MG63 (cell line): Measurements from ENCODE around the gene CCDC69. TPM values are rescaled to one million over a fixed set of nuclear protein-coding genes. Genes with fewer than 3 reads are reported as not detected.

Experiments
- DNase-seq: peaks from one replicate; pipeline ENCODE4 v3.0.0-alpha.2; 2020
- H3K27me3 ChIP-seq: fragments of 250-450 bp; sonication (Bioruptor Pico); 2 replicates; pipeline ENCODE4 v1.5.1; 2020; ENCODE audit warnings: mild to moderate bottlenecking, moderate library complexity
- H3K36me3 ChIP-seq: fragments of 250-450 bp; sonication (Bioruptor Pico); 2 replicates; pipeline ENCODE4 v1.5.1; 2020; ENCODE audit warnings: mild to moderate bottlenecking, moderate library complexity
- H3K4me3 ChIP-seq: fragments of 250-450 bp; sonication (Bioruptor Pico); 2 replicates; pipeline ENCODE4 v1.5.1; 2020; ENCODE audit warnings: mild to moderate bottlenecking, moderate library complexity
- H3K9me3 ChIP-seq: fragments of 250-450 bp; sonication (Bioruptor Pico); 2 replicates; pipeline ENCODE4 v1.5.1; 2020; ENCODE audit warnings: mild to moderate bottlenecking, moderate library complexity
- total RNA-seq: library from RNA; depleted of rRNA; stranded (reverse); fragments of >200 nt; shearing (Covaris generic); gene quantifications from 2 replicates; pipeline ENCODE4 v1.2.3, GENCODE V29; 2014; ENCODE audit warnings: low replicate concordance

The CCDC69 gene
- total RNA-seq, 1 experiment from 2014 or later, result 0.40 TPM

DNA sequence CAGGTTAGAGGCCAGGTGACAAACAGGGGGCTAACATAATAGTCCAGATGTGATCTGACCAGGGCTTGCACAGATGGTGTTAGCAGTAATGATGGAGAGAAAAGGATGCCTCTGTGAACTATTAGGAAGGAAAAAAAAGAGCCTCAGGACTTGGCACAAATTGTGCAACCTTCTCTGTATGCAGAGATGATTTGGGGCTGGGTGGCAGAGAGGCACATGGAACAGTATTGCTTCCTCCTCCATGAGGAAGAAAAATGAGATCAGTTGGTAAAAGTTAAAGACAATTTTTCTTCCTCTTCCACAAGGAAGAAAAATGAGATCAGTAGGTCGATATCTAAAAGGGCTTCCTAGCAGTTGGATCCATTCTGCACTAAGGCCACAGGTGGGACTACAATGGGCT lies 52.4 kb downstream of the CCDC69 start:
- H3K36me3 ChIP-seq, result no peaks in the 10 kb centered on the region
- H3K9me3 ChIP-seq, result no peaks in the 10 kb centered on the region
- H3K27me3 ChIP-seq, result no peaks in the 10 kb centered on the region; the same call in 1 of the 2 replicates
- H3K4me3 ChIP-seq, result no peak overlapping the region
- no peak for DNase-seq

DNA sequence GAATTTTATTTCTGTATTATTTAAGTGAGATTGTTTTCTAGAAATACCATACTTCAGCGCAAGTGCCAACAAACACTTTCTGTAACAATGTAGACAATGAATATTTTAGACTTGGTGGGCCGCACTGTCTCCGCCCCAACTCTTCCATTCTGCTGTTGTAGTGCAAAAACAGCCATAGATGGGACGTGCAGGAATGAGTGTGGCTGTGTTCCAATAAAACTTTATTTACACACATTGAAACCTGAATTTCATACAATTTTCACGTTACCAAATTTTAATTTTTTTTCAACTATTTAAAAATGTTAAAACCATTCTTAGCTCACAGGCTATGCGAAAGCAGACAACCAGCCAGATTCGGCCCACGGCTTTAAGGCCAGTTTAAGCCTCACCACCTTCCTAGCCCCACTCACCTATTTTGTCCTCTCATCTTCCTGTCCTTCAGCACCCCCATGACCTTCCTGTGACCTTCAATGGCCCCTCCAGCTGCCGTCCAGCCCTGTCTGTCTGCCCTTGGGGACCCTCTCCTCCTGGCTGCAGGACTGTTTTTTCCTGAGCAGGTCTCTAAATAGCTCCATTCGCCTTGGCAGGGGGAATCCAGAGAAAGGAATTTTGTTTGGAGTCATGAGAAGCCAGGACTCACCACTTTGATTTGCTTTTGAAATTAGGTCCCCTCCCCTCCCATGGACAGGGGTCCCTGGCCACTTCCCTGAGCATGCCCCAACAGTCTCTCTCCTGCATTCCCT lies 55.1 kb downstream of the CCDC69 start:
- Histone ChIP-seq H3K4me3 (no peak overlapping the region), H3K9me3 (no peaks in the 10 kb centered on the region), H3K36me3 (no peaks in the 10 kb centered on the region), H3K27me3 (no peaks in the 10 kb centered on the region)
- DNase-seq, result no peak

DNA sequence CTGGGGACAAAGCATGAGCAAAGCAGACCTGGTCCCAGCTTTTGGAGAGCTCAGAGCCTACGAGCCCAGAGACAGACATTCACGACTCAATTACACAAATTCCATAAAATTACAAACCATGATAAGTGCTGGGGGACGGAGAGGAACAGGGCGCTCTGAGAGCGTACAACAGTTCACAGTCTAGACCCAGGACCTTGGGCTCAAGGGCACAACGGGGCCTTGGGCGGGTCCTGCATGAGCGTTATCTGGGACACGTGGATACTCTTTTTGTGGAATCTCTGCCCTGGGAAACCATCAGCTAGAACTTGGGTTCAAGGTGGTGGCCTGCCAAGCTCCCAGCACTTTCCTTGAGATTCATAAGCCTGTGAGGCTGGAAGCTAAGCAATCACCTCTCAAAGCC lies 56.9 kb downstream of the CCDC69 start:
- Histone ChIP-seq H3K27me3 (no peaks in the 10 kb centered on the region), H3K36me3 (no peaks in the 10 kb centered on the region), H3K4me3 (no peak overlapping the region), H3K9me3 (no peaks in the 10 kb centered on the region)
- DNase-seq, result no peak

DNA sequence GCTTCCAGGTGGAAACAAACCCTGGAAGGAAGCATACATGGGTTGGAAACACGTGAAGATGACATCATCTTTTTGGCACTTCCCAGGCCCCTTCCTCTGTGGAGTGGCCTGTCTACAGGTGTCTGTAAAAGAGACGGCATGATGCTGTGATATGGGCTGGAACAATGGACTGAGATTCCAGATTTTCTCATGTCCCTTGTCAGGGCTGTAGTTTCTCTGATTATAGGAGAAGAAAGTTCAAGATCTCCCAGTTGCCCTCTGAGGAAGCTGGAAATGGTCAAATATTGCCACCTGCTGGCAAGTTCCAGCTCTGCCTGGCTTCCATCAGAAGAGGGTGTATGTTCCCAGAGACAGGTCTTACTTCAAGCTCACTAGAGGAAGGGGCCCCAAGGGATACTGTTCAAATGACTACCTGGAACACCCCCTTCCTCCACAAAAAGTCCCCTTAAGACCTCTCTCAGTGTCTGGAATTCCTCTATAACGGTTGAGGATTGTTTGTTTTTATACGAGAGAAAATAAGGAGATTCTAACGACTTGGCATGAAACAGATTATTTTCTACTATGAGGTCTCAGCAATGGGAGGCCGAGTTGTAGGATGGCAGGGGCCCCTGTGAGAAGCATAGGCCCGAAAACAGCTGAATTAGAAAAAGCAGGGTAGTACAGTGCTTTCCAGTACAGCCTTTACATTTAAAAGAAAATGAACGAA lies 59.1 kb downstream of the CCDC69 start:
- DNase-seq, result peak; percentile 59
- no peaks in the 10 kb centered on the region for H3K36me3 ChIP-seq
- H3K27me3 ChIP-seq, result no peaks in the 10 kb centered on the region
- H3K4me3 ChIP-seq, result no peak overlapping the region
- no peaks in the 10 kb centered on the region for H3K9me3 ChIP-seq

DNA sequence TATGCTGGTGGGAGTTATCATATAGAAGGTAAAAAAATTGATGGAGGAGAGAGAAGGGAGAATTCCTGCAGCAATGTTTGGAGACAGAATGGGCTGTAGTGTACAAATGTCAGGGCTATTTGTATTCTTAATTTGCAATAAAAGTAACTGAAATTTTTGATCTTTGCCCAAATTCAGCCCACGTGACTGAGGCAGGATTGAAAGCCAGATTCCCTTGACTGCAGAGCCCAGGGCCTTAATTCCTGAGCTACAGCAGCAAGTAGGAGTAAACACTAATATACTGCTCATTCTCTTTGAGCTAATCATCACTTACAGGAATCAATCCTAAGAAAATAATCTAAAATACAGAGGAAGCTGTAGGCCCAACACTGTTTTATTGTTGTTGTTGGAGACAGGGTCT lies 61.1 kb downstream of the CCDC69 start:
- Histone ChIP-seq H3K4me3 (no peak overlapping the region), H3K36me3 (no peaks in the 10 kb centered on the region), H3K9me3 (no peaks in the 10 kb centered on the region), H3K27me3 (no peaks in the 10 kb centered on the region)
- no peak for DNase-seq

DNA sequence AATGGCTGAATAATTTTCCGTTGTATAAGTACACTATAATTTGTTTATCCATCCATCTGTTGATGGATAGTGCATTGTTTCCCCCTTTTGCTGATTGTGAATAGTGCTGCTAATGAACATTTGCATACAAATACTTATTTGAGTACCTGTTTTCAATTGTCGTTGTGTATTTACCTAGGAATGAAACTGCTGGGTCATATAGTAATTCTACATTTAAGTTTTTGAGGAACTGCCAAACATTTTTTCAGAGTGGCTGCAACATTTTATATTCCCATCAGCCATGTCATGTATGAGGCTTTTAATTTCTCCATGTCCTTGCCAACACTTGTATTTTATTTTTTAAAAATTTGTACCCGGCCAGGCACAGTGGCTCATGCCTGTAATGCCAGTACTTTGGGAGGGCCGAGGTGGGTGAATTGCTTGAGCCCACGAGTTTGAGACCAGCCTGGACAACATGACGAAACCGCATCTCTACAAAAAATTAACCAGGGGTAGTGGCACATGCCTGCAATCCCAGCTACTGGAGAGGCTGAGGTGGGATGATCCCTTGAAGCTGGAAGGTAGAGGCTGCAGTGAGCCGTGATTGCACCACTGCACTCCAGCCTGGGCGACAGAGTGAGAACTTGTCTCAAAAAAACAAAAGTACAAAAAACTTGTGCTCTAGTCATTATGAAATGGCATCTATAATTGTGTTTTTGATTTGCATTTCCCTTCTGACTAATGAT lies 64.1 kb downstream of the CCDC69 start:
- H3K27me3 ChIP-seq, result no peaks in the 10 kb centered on the region
- H3K36me3 ChIP-seq, result peaks cover 8% of the 10 kb centered on the region; the same call in 1 of the 2 replicates
- no peak for DNase-seq
- H3K4me3 ChIP-seq, result no peak overlapping the region
- H3K9me3 ChIP-seq, result no peaks in the 10 kb centered on the region

DNA sequence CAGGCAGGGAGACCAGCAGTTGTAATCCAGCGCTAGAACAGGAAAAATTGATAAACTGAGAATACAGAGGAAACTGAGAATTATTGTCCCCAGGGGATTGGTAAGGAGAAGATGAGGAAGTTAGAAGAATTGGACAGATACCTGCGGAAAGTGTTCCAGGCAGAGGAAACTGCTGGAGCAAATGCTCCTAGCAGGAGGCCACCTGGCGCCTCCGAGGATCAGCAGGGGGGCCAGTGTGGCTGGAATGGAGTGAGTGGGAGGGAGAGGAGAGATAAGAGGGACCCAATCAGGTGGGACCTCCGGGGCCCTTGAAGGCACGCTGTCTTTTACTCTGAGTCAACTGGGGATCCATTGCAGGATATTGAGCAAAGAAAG lies 65.6 kb downstream of the CCDC69 start:
- H3K27me3 ChIP-seq, result no peaks in the 10 kb centered on the region
- H3K4me3 ChIP-seq, result peak overlapping the region; percentile 84
- no peak for DNase-seq
- H3K36me3 ChIP-seq, result peaks cover 18% of the 10 kb centered on the region
- H3K9me3 ChIP-seq, result no peaks in the 10 kb centered on the region

DNA sequence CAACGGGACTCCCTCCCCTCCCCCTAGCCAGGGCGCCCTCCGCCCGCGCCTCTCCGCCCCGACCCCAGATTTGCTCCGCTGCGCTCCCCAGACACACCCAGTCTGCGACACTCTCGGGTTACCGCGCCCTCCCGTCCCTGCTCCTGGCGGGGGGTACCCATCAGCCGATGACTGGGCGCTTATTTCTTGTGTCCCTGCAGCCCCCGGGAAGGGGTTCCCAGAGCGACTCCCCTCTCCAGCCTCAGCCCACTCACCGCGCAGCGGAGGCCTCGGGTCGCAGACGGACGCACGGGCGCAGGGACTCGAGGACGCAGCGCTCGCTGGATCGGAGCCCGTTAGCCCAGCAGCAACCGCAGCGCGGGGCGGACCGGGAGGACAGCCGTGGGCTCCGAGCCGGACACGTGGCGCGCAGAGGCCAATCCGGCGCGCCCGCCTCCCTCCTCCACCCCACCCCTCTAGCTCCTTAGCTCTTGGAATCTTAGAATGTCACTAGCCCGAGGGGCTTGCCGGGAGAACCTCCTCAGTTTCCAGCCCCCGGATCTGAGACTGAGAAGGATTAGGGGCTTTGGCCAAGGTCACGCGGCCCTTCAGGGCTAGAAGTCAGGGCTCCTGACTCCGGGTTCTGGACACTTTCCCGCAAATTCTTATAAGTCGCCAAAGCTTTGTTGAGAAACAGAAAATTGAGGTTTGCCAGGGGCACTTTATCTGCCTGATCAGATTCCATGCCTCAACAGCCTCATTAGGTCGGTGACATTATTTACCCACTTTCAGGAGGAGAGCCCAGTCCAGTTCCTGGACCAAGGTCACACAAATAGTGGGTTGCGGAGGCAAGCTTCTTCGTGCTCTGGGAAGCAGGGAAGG lies 66.2 kb downstream of the CCDC69 start, which contains the start of gene ANXA6:
TSS of gene ANXA6 (minus strand) at position 354 of the 861 bp plus-strand sequence. CDS start 9,878 bp downstream, outside the sequence.
- peak; percentile 91 for DNase-seq
- H3K9me3 ChIP-seq, result no peaks in the 10 kb centered on the region
- peaks cover 20% of the 10 kb centered on the region for H3K36me3 ChIP-seq
- H3K27me3 ChIP-seq, result no peaks in the 10 kb centered on the region
- peak within 1 kb of the TSS; percentile 84 for H3K4me3 ChIP-seq

DNA sequence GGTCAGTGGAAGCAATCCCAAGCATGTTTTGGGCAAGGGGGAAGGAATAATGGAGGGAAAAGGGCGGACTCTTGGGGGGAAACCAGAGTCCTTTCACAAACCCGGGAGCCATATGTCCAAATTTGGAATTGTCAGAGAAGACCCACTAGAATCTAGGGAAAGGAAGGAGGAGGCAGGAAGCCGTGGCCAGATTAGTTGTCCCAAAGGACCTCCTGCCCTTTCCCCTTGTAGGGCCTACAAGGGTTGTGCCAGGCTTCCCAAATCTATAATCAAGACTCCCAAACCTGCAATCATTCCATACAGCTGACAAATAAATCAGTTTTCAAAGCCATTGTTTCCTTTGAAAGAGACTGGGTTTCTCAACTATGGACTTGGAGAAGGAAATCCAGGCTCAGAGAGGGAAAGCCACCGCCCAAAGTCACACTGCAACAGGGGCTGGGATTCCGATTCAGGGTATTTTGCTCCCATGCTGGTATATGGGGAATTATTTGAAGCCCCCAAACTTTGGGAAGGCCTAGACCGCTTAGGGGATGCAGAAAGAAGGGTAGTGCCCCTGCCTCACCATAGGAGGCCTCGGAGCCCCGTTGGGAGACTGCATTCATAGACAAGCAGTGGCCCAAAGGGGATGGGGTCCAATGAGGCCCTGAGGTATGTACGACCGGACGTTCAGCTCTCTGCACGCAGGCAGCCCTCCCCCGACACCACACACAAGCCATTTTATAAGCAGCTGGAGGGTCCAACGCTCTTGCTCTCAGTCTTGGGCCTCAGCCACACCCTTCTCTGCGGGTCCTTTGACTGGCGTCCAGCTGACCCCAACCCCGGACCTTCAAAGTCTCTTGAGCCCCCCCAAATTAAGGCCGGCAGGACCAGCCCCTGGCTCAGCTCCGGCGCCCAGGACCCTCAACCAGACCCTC lies 67.1 kb downstream of the CCDC69 start:
- DNase-seq, result peak; percentile 60
- H3K4me3 ChIP-seq, result peak overlapping the region; percentile 84
- H3K9me3 ChIP-seq, result no peaks in the 10 kb centered on the region
- no peaks in the 10 kb centered on the region for H3K27me3 ChIP-seq
- H3K36me3 ChIP-seq, result peaks cover 20% of the 10 kb centered on the region

DNA sequence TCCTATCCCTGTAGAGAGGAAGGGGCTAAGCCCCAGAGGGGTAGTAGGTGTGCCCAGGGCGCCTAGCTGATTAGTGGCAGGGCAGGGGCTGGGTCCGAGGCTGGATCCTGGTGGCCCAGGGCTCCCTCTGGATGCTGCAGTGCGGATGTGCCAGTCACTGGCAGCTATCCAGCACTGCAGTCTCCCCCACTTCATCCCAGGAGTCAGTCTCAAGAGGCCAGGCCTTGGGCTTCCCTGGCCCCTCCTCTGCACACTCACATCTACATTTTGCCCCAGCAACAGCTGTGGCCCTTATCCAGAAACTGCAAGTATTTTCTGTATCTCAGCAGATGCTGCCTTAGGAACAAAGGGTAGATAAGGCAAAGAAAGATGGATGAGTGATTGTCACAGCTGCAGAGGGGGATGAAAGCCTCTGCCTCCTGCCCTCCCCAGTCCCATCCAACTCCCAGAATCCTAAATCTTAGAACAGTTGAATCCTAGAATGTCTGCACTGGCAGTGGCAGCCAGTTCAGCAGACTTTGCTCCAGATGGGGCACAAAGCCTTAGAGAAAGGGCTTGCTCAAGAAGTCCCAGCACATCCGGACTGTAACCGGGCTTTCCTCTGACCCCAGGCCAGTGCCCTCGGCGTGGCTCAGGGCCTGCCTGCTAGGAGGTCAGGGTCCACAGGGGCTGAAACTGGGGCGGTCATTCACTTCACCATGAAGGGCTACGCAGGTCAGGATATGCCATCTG lies 68.0 kb downstream of the CCDC69 start:
- peak overlapping the region; percentile 84 for H3K4me3 ChIP-seq
- DNase-seq, result peak; percentile 11
- H3K9me3 ChIP-seq, result no peaks in the 10 kb centered on the region
- peaks cover 20% of the 10 kb centered on the region for H3K36me3 ChIP-seq
- no peaks in the 10 kb centered on the region for H3K27me3 ChIP-seq

DNA sequence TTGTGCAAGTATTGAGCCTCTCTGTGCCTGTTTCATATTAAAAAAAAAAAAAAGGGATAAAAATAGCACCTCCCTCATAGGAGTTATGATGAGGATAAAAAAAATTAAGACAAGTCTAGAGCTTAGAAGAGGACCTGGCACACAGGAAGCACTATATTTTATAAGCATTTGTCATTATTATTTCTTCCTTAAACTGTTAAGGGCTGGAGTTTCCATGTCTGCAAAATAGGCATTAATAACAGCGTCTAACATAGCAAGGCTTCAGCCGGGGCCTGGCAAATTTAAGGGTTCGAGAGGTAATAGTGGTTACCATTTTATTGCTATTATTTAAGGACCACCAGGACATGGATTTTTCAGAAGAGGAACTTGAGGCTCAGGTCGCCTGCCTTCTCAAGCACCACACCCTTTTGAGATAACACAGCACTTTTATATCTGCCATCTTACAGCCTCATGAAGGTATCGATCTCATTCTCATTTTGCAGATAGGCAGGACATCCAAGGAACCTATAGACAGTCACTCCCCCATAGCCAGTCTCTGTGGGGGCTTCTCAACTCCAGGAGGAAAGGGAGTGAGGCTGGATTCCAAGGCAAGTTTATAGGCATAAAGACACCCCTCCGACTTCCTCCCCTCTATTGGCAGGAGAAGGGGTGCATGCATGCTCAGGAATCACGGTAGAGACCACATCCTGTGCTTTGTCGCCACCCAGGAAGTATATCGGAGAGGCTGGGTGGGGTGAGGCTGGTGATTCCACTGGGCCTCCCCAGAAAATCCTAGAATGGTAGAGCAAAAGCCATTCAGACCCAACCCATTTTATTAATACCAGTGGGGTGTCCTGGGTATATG lies 68.7 kb downstream of the CCDC69 start:
- H3K27me3 ChIP-seq, result no peaks in the 10 kb centered on the region
- no peak overlapping the region for H3K4me3 ChIP-seq
- DNase-seq, result peak; percentile 42
- peaks cover 20% of the 10 kb centered on the region for H3K36me3 ChIP-seq
- no peaks in the 10 kb centered on the region for H3K9me3 ChIP-seq

DNA sequence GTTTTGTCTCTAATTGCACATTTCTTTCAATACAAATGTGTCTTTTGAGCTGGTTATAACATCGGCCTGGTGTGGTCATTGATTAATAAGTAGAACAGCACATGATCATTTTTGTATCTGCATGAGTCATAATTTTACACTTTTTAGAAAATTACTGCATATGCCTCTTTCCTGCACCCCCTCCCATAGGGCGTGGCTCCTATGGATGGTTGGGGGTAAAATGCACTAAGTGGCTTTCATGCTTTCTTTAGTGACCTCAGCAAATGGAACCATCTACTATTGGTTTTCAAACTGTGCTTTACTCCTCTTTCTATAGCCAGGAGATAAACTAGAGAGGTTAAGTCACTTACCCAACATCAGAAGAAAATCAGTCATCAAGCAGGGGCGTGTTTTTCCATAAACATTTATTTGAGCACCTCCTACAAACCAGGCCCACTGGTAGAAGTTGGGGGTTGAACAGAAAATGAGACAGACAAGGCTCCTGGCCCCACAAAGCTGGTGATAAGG lies 70.1 kb downstream of the CCDC69 start:
- Histone ChIP-seq H3K9me3 (no peaks in the 10 kb centered on the region), H3K4me3 (no peak overlapping the region), H3K36me3 (peaks cover 20% of the 10 kb centered on the region), H3K27me3 (no peaks in the 10 kb centered on the region)
- no peak for DNase-seq

DNA sequence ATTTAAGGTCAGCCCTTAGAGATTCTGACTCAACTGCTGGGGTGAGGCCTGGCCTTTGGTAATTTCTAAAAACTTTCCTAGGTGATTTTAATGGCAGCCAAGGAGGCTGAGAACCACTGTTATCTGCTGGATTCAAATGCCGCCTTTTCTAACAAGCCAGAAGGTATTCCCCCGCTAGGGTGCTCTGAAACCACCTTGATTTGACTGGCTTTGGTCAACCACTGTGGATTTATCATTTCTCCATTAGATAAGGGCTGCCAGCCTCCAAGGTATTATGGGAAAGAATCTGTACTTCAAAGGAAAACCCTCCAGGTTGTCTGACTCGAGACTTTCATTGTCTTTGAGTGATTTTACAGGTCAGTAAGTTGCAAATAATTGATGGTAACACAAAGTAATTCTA lies 70.6 kb downstream of the CCDC69 start:
- Histone ChIP-seq H3K9me3 (no peaks in the 10 kb centered on the region), H3K27me3 (no peaks in the 10 kb centered on the region), H3K36me3 (peaks cover 21% of the 10 kb centered on the region), H3K4me3 (no peak overlapping the region)
- no peak for DNase-seq

DNA sequence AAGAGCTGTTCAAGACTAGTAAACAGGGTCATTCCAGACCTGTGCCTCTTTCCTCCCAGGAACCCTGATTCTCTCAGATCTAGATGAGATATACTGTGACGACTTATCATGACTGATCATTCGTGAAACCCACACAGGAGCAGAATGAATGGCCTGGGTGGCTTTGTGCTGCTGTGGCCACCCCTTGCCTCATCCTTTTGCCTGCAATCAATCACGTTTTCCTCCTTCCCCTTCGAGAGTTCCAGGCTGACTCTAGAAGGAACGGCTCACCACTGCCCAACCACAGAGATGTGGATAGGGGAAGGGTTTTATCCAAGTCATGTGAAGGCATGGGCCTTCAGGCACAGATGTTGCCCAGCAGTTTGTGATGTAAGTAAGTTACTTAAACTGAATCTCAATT lies 72.1 kb downstream of the CCDC69 start:
- no peak for DNase-seq
- no peaks in the 10 kb centered on the region for H3K27me3 ChIP-seq
- no peak overlapping the region for H3K4me3 ChIP-seq
- H3K9me3 ChIP-seq, result no peaks in the 10 kb centered on the region
- H3K36me3 ChIP-seq, result peaks cover 37% of the 10 kb centered on the region
